Esophagus (tissue), 2 donors: ENCODE results near the gene GPR132. TPM values are rescaled to one million over a fixed set of nuclear protein-coding genes. Genes with fewer than 3 reads are reported as not detected.
A peak's percentile ranks its signal among the peaks of the same experiment; 100 is the strongest.
"Not testable (repeated sequence)": the region's sequence is repeated elsewhere in the genome, so short reads cannot be mapped to it uniquely, and the experiment has no call there.

Experiments used
- H3K27ac ChIP-seq, 2 donors: one replicate each; pipeline ENCODE4 v1.5.1; 2013; ENCODE audit warnings: low read depth in 2 of 2, mild to moderate bottlenecking in 2 of 2, inconsistent platforms in 1 of 2, low read length in 1 of 2, moderate library complexity in 1 of 2
- H3K27me3 ChIP-seq, 2 donors: one replicate each; pipeline ENCODE4 v1.6.1; 2013; ENCODE audit warnings: low read length in 2 of 2, control low read depth in 1 of 2, mild to moderate bottlenecking in 1 of 2; ENCODE audit not compliant: insufficient read depth in 2 of 2, control insufficient read depth in 1 of 2
- H3K36me3 ChIP-seq, 2 donors: one replicate each; pipeline ENCODE4 v1.6.1; 2013; ENCODE audit warnings: low read length in 1 of 2; ENCODE audit not compliant: control insufficient read depth in 2 of 2, insufficient read depth in 2 of 2
- H3K4me1 ChIP-seq, 2 donors: one replicate each; pipeline ENCODE4 v1.6.1; 2013; ENCODE audit warnings: low read length in 1 of 2; ENCODE audit not compliant: control insufficient read depth in 2 of 2, insufficient read depth in 2 of 2
- H3K4me3 ChIP-seq, 2 donors: one replicate each; pipeline ENCODE4 v1.5.1; 2013; ENCODE audit warnings: low read length in 2 of 2, mild to moderate bottlenecking in 2 of 2, low read depth in 1 of 2, moderate library complexity in 1 of 2
- H3K9me3 ChIP-seq, 2 donors: one replicate each; pipeline ENCODE4 v1.6.1; 2013; ENCODE audit warnings: mild to moderate bottlenecking in 2 of 2, low read depth in 1 of 2, low read length in 1 of 2, moderate library complexity in 1 of 2; ENCODE audit not compliant: control insufficient read depth in 2 of 2, insufficient read depth in 1 of 2
- WGBS, 2 donors: extraction: QIAGEN DNeasy Blood & Tissue Kit; methylation state at CpG; one replicate each; pipeline ENCODE4 v1.1.7; 2013; 5-methylcytosine and 5-hydroxymethylcytosine counted together
- polyA plus RNA-seq, 2 donors: library from polyadenylated mRNA; stranded (reverse); fragments of 200-250 nt; gene quantifications; one replicate each; pipeline ENCODE4 v1.2.3, GENCODE V29; 2013
- donor health status: healthy with polysubstance abuse.
- donor health status: Bipolar disorder and iron deficiency.

The GPR132 gene
- polyA plus RNA-seq, 2 donors = 0.42 to 0.47 TPM

GRCh38 chr14:105034315-105035039 lies 30.8 kb downstream of the GPR132 start:
- H3K4me3 ChIP-seq = no peak overlapping the region

GRCh38 chr14:105033412-105033900 lies 31.8 kb downstream of the GPR132 start:
- H3K36me3 ChIP-seq, H3K4me1 ChIP-seq, H3K27me3 ChIP-seq, H3K9me3 ChIP-seq: not testable (repeated sequence)
- Histone ChIP-seq H3K27ac (peak overlapping the region; percentile 48 to 79), H3K4me3 (peak overlapping the region; percentile 35 to 53)
- 7 to 9% methylated on average over 45 of the region's 45 CpGs for WGBS, 2 donors

More at GRCh38 chr14:105034315-105035039, 30.8 kb downstream of the GPR132 start:
- no peaks in the 10 kb centered on the region for H3K36me3 ChIP-seq
- H3K4me1 ChIP-seq = no peaks in the 10 kb centered on the region
- peak overlapping the region; percentile 49 to 79 for H3K27ac ChIP-seq
- WGBS, 2 donors = 85 to 88% methylated on average over 17 of the region's 17 CpGs
- H3K27me3 ChIP-seq = no peaks in the 10 kb centered on the region
- H3K9me3 ChIP-seq = no peaks in the 10 kb centered on the region

GRCh38 chr14:105032451-105032901 lies 32.8 kb downstream of the GPR132 start:
- not testable (repeated sequence) for H3K9me3 ChIP-seq, H3K4me1 ChIP-seq, H3K36me3 ChIP-seq, H3K27me3 ChIP-seq
- 76 to 78% methylated on average over 5 of the region's 5 CpGs for WGBS, 2 donors
- peak overlapping the region in 1 of 2 donors; percentile 53 for H3K4me3 ChIP-seq
- peak overlapping the region; percentile 70 to 79 for H3K27ac ChIP-seq

GRCh38 chr14:105030836-105031396 lies 34.3 kb downstream of the GPR132 start:
- H3K27ac ChIP-seq = no peak overlapping the region
- H3K4me1 ChIP-seq = no peaks in the 10 kb centered on the region
- no peaks in the 10 kb centered on the region for H3K9me3 ChIP-seq
- no peaks in the 10 kb centered on the region for H3K27me3 ChIP-seq
- no peaks in the 10 kb centered on the region for H3K36me3 ChIP-seq
- WGBS, 2 donors = 84 to 91% methylated on average over 9 of the region's 9 CpGs
- H3K4me3 ChIP-seq = no peak overlapping the region

GRCh38 chr14:105030194-105030593 lies 35.0 kb downstream of the GPR132 start:
- Histone ChIP-seq H3K4me1 (no peaks in the 10 kb centered on the region), H3K9me3 (no peaks in the 10 kb centered on the region), H3K36me3 (no peaks in the 10 kb centered on the region), H3K27me3 (no peaks in the 10 kb centered on the region), H3K27ac (peak overlapping the region in 1 of 2 donors; percentile 13), H3K4me3 (no peak overlapping the region)
- WGBS, 2 donors = 75 to 81% methylated on average over 2 of the region's 2 CpGs

GRCh38 chr14:105029402-105029801 lies 35.8 kb downstream of the GPR132 start:
- no peak overlapping the region for H3K4me3 ChIP-seq
- no peaks in the 10 kb centered on the region for H3K9me3 ChIP-seq
- WGBS, 2 donors = 85 to 89% methylated on average over 7 of the region's 7 CpGs
- no peaks in the 10 kb centered on the region for H3K27me3 ChIP-seq
- H3K4me1 ChIP-seq = no peaks in the 10 kb centered on the region
- no peaks in the 10 kb centered on the region for H3K36me3 ChIP-seq
- H3K27ac ChIP-seq = no peak overlapping the region

GRCh38 chr14:105028251-105028927 lies 36.8 kb downstream of the GPR132 start:
- Histone ChIP-seq H3K36me3 (no peaks in the 10 kb centered on the region), H3K4me3 (no peak overlapping the region), H3K9me3 (no peaks in the 10 kb centered on the region), H3K27me3 (no peaks in the 10 kb centered on the region), H3K27ac (peak overlapping the region; percentile 15 to 65), H3K4me1 (no peaks in the 10 kb centered on the region)
- 66 to 72% methylated on average over 12 of the region's 12 CpGs for WGBS, 2 donors

- not testable (repeated sequence) for H3K36me3 ChIP-seq, H3K27me3 ChIP-seq, H3K4me3 ChIP-seq, H3K27ac ChIP-seq, H3K4me1 ChIP-seq, H3K9me3 ChIP-seq
- WGBS, 2 donors = 76 to 83% methylated on average over 4 of the region's 4 CpGs
Measured at GRCh38 chr14:105027718-105028117, 37.5 kb downstream of the GPR132 start.

GRCh38 chr14:105026802-105027563 lies 38.2 kb downstream of the GPR132 start:
- Histone ChIP-seq H3K9me3 (no peaks in the 10 kb centered on the region), H3K27ac (peak overlapping the region in 1 of 2 donors; percentile 5), H3K36me3 (no peaks in the 10 kb centered on the region), H3K27me3 (no peaks in the 10 kb centered on the region), H3K4me1 (no peaks in the 10 kb centered on the region), H3K4me3 (no peak overlapping the region)
- WGBS, 2 donors = 28 to 32% methylated on average over 1 of the region's 1 CpG
